NCI-H2029 (cell line): Measurements from ENCODE around the gene CACNA1C.

Experiments used
- DNase-seq: peaks from one replicate; lab custom pipeline; 2025; lab: John Stamatoyannopoulos, UW

Gene CACNA1C

DNA sequence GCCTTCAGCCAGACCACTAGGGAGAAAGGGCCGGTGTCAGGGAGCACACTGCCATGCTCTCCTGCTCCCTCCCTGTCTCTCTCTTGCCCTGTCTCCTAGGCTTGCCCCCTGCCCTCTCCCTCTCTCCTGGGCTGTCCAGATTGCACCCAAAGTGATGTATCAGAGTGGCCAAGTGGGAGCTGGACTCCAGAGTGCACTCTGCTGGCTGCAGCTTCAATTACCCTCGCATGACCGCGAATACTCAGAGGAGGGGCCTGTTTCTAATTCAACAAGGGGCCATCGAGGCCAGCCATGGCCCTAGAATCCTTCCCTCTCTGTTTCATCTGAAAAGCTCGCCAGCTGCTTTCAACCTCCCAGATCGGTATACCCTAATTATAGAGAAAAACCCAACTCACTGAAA, 535.6 kb downstream of the CACNA1C start:
- DNase-seq = no peak

DNA sequence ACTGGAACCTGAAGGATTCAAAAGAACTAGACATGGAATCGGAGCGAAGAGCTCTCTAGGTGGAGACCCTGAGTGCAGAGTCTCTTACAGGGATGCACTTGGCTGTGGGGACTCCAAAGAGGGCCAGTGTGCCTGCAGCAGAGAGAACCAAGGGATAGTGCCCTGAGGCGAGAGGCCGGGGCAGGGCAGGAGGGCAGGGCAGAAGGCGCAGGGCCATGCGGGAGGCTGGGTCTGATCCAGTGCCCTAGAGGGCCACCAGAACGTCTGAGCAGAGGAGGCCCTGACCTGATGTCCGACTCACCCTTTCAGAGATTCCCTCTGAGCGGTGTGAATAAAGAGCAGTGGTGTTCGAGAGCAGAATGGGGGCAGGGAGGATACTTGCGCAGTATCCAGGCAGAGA, 536.6 kb downstream of the CACNA1C start:
- no peak for DNase-seq

DNA sequence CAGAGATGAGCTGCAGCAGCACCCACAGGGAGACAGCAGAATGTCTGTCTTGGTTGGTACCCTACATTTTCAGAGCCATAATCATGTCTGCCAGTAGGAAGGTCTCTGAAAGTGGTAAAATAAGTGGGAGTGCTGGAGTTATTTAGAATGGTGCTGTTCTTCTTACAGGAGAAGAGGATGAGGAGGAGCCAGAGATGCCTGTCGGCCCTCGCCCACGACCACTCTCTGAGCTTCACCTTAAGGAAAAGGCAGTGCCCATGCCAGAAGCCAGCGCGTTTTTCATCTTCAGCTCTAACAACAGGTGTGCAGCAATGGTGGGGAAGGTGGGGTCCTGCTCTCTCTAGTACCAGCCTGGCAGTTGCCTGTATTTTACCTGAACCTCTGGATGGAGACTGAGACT, 540.3 kb downstream of the CACNA1C start:
- no peak for DNase-seq

- no peak for DNase-seq
Observed at GRCh38 chr12:2596441-2596840, 543.7 kb downstream of the CACNA1C start.

DNA sequence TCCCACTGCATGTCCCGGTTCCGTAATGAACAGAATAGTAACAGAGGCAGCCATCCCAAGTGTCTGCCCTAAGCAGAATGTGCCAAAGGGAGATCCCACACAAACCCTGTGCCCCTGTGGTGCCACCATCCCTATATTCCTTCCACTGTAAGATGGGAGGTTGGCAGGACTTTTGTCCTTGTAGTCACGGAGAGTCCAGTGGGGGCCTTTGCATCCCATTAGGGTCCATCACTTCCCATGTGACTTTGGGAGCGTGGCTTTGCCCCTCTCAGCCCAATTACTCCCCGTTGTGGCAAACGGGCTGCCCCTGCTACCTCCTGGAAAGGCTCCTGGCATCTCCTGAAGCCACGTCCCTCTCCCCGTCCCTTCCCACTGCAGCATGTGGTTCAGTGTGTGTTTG, 552.5 kb downstream of the CACNA1C start:
- no peak for DNase-seq

DNA sequence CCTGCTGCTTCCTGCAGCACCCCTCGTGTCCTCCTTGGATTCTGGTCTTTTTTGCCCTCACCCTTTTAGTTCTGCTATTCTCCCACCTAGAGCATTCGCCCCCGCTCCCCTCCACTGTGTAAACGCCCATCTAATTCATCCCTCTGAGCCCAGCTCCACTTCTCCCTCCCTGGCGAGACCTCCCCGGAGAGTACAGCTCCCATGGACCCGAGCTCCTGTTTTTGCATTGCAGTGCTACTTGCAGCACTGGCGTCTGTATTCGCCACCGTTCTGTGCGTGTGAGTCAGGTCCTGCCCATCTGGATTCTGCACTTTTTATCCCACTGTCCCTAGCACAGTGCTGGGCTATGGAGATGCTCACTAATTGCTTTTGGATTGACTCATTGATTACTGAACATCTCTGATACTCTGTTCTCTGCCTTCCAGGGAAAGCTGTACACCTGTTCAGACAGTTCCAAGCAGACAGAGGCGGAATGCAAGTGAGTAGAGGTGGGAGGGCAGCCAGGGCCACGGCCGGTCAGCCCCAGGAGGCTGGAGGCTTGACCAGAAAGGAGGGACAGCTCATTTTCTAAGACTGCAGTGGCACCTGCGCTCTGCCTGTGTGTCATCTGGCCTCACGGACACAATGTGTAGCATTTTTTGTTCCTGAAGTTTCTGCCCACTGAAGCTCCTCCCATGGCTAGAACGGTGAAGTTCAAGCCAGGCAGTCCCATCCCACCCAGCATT, 553.6 kb downstream of the CACNA1C start:
- DNase-seq = no peak

GRCh38 chr12:2607881-2608607, 555.3 kb downstream of the CACNA1C start:
- DNase-seq = no peak

GRCh38 chr12:2608608-2608945, 555.8 kb downstream of the CACNA1C start:
- DNase-seq = no peak

DNA sequence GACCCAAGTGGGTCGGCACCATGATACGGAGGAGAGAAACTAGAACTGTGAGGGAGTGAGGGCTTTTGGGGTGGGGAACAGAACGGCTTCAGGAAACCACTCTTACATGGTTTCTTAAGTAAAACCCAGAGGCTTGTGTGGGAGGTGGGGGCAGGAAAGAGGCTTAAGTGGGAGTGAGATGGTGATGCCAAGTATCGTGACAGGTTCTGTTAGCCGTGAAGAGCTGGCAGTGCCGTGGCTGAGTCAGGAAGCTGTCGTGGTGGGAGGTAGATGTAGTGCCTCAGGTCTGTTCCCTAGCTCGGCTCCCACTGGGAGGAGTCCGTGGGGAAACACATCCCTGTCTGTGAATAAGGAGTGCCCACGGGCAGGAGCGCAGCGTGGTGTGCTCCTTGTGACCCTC, 556.2 kb downstream of the CACNA1C start:
- DNase-seq = no peak

DNA sequence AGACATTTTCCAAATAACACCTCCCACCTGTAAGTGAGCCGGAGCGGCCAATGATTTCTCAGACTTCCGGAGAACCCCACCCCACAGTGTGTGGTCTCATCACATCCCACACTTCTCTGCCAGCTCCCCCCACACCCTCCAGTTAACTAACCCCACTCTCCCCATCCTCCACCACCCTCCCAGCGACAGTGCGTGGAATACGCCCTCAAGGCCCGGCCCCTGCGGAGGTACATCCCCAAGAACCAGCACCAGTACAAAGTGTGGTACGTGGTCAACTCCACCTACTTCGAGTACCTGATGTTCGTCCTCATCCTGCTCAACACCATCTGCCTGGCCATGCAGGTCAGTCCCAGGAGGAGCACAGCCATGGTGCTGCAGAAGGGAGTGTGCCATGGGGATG, 557.6 kb downstream of the CACNA1C start:
- DNase-seq = no peak

GRCh38 chr12:2613326-2614073, 560.7 kb downstream of the CACNA1C start:
- DNase-seq = no peak

GRCh38 chr12:2614341-2614740, 561.6 kb downstream of the CACNA1C start:
- DNase-seq = no peak

DNA sequence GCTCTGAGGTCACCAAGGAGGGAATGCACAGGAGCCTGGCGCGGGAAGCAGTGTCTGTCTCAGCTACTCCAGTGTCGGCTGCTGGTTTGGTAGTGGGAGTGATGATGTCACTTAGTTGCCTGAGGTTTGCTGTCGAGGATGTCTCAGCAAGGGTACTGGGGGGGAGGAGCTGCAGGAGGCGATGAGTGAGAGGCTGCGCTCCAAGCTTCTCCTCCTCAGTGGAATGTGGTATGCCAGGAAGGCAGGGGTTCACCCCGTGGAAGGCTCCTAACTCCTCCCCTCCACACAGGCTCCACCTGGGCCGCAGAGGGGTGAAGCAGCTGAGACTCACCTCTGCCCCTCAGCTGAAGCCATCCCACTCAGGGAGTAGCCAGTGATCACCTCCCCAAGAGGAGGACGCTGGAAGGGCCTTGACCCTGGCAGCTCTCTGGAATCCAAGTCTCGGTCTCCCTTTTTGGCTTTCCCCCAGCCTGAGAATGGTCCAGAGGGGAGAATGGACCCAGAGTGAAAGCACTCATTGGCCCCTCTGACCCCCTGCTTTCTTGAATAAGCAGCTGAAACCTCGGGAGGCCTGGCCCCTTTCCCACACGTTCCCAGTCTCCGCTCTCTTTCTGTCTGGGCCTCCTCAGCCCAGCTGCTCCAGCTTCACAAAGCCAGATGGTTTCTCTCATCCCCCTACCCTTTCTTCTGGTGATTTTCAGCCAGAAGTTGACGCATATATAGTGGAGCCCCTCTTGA, 563.0 kb downstream of the CACNA1C start:
- no peak for DNase-seq

DNA sequence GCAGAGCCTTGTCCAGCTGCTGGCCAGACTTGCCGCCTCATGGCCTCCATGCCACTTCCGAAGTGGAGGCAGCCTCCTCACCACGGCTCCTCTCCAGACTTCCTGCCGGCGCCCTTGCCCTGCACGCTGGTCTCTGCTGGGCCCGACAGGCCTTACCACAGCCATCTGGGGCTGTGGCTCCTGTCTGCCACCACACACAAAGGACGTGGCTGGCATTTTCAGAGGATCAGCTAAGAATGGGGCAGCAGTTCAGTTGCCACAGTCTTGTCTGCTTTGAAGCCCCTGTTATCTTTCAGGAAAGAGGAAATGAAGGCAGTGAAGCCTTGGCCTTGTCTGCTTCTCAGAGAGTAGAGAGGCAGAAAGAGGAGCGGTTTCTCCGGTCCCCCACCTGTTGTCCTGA, 564.0 kb downstream of the CACNA1C start:
- no peak for DNase-seq

GRCh38 chr12:2617365-2617764, 564.6 kb downstream of the CACNA1C start:
- DNase-seq = no peak

DNA sequence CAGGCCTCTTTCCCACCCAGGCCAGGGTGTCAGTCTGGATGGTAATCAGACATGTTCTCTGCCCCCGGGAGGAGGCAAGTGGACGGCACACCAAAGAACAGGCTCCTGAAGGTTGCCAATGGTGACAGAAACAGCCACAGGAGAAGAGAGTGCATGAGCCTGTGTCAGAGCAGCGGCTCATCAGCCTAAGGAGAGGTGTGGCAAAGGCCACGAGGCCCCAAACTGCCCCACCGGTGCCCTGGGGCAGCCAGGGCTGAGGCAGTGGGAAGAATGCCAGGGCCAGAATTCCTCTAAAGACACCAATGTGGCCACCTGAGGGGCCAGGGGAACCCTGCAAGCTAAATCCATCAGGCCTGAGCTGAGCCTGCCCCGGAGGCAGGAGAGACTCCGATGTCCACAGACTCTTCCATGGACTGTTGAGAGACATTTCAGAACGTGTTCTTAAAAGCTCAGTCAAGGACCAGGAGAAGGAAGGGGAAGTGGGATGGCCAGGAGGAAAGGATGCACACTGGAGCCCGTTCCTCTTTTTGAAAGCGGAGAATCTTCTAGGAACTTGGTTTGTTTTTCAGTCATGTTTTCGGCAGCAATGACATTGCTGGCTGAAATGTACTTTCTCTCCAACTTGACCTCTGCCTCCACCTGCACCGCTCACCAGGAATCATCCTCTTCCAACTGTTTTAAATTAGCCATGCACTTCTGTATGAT, 565.7 kb downstream of the CACNA1C start:
- no peak for DNase-seq

DNA sequence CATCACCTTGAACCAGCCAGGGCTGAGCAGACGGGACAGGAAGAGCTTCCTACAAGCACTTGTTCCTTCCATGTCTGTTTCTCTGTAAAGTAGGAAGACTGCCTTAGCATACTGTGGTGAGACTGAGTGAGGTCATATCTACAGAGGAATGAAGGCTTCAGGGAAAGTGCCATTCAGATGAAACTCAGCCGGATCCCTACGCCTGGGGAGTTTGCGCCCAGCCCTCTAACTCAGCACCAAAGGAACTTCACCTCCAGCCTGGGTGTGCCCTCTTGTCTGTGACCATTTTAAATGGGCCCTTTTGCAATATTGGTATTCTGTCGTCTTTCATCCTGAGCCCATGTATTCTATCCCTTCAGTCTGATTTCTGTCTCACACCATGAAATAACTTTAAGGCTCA, 566.3 kb downstream of the CACNA1C start:
- no peak for DNase-seq

GRCh38 chr12:2622460-2622859, 569.7 kb downstream of the CACNA1C start:
- no peak for DNase-seq

DNA sequence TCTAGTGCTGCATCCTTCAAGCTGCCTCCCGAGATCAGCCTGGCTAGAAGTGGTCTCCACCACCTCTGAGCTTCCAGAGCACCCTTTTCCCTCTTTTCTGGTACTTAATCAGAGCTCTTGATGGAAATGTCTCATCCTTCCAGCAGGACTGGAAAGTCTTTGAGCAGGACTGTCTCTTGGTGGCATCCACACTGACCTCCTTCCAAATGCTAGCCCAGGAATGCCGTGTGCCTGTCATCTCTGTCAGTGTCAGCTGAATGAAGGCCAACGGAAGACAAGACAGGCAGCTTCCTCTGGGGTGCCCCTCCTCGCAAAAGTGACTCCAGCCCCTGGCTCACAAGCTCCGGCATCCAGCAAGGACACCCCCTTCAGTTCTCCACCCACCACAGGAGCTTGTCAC, 570.7 kb downstream of the CACNA1C start:
- no peak for DNase-seq

DNA sequence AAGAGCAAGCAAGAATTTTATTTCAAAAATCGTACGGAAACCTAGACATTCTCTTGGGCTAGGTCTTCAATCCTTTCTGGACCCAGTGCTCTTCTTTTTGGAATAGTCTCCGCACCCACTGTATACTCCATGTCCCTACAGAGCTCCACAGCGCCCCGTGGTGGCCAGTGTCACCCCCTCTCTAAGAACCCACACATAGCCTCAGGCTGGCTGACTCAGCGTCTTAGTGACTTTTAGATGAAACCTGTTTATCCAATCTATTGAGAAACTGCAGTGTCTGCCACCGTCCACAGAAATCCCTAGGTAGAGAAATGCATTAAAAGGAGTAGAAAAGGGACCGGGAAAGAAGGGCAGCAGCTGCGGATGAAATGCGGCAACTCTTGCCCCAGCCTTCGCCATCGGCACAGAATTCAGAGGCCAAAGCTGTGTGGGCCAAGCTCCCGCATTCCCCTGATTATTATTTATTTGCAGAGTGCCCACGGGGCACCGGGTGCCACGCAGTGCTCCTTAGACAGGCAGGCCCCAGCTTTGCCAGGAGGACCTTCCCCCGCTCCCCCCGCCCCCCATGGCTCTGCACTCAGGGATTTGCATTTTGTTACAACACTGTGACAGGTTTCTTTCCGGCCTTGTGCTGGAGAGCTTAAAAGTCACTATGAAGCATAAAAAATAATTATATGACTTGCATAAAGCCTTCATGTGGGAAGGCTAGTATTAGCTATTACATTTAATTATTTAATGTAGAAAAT, 571.9 kb downstream of the CACNA1C start:
- no peak for DNase-seq

DNA sequence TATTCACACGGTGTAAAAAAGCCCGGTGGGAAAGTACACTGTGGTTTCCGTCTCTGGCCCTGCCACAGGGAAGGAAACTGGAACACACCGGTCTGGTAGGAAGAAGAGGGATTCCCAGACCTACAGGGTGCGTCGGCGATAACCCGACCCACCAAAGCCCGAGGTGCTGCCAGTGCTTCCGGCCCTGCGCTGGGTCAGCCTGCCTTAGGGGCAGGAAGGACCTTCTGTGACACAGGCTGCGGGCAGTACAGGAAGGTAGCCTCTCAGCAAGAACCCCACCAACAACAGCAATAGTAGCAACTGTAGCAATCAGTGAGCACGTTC, 572.5 kb downstream of the CACNA1C start:
- no peak for DNase-seq
